HepG2 (cell line): ENCODE measurements around the gene BAIAP3. TPM values are rescaled to one million over a fixed set of nuclear protein-coding genes. Genes with fewer than 3 reads are reported as not detected.

ENCODE experiments used
- ATAC-seq: fragments of 200-7000 bp; cut with Tn5 transposase; 3 replicates; pipeline ENCODE4 v1.9.1; 2020; ENCODE audit warnings: mild to moderate bottlenecking, moderate library complexity
- BruUV-seq: library from RNA; stranded (reverse); fragments of 400-500 nt; replicated peaks from 2 replicates; lab custom pipeline; 2021; lab: Mats Ljungman, UMichigan
- CTCF ChIA-PET: fragments of 300-600 bp; formaldehyde crosslinking; extraction: SDS; loops from one replicate; lab custom pipeline; 2021; ENCODE audit warnings: low total read pairs, inconsistent platforms, low intra/inter-chr PET ratio; lab: Yijun Ruan, JAX
- POLR2A ChIA-PET: fragments of 350-600 bp; sonication (Branson Sonifier 250); formaldehyde crosslinking; loops from one replicate; lab custom pipeline; 2020; ENCODE audit warnings: antibody characterized with exemption, inconsistent platforms; lab: Yijun Ruan, JAX
- DNase-seq: peaks from one replicate; pipeline ENCODE4 v3.0.0-alpha.2; 2015; ENCODE audit warnings: low spot score
- FAIRE-seq: peaks from 3 replicates; lab custom pipeline; 2011; peaks lifted over from hg19 to GRCh38; lab: Jason Lieb, UNC
- H2AFZ ChIP-seq: one replicate; pipeline ENCODE4 v1.6.1; 2011; ENCODE audit warnings: low read length, inconsistent platforms
- H3K27ac ChIP-seq: fragments of 300-600 bp; 3 replicates; pipeline ENCODE4 v1.8.0; 2011; ENCODE audit warnings: mixed run types, mild to moderate bottlenecking, mixed read lengths, low read length, inconsistent platforms; ENCODE audit not compliant: insufficient read depth; ENCODE audit errors: extremely low read length
- H3K27me3 ChIP-seq, 2 experiments: fragments of 200-600 bp in 1 of 2; 2 replicates in 1 of 2; 3 replicates in 1 of 2; pipeline versions ENCODE4 v1.6.0 to v1.8.0; 2011; ENCODE audit warnings: low read length in 2 of 2, mild to moderate bottlenecking in 2 of 2, moderate library complexity in 2 of 2, inconsistent platforms in 1 of 2; ENCODE audit not compliant: insufficient read depth in 2 of 2, control insufficient read depth in 1 of 2
- H3K36me3 ChIP-seq, 2 experiments: fragments of 200-600 bp in 1 of 2; replicated peaks in 1 of 2; 2 replicates in 1 of 2; 3 replicates in 1 of 2; pipeline versions ENCODE4 v1.5.1 to v1.8.0; 2011; ENCODE audit warnings: low read length in 2 of 2, inconsistent platforms in 1 of 2; ENCODE audit not compliant: insufficient read depth in 2 of 2, control insufficient read depth in 1 of 2
- H3K4me1 ChIP-seq: 2 replicates; pipeline ENCODE4 v1.5.1; 2012; ENCODE audit warnings: low read length, inconsistent platforms; ENCODE audit not compliant: insufficient read depth
- H3K4me2 ChIP-seq: 2 replicates; pipeline ENCODE4 v1.6.0; 2011; ENCODE audit warnings: low read depth, low read length, inconsistent platforms
- H3K4me3 ChIP-seq, 3 experiments: fragments of 200-600 bp in 1 of 3; sonication (generic), shearing (Covaris generic) in 1 of 3; replicated peaks in 1 of 3; 2 replicates each; pipeline ENCODE4 v1.5.1; 2011 to 2016; ENCODE audit warnings: low read length in 3 of 3, inconsistent platforms in 2 of 3, low read depth in 2 of 3, mild to moderate bottlenecking in 2 of 3, control low read depth in 1 of 3, mixed read lengths in 1 of 3; ENCODE audit not compliant: insufficient read depth in 1 of 3
- H3K79me2 ChIP-seq: one replicate; pipeline ENCODE4 v1.6.1; 2011; ENCODE audit warnings: low read length, inconsistent platforms; ENCODE audit not compliant: insufficient read depth
- H3K9ac ChIP-seq: 2 replicates; pipeline ENCODE4 v1.6.0; 2011; ENCODE audit warnings: mild to moderate bottlenecking, low read depth, low read length, inconsistent platforms; ENCODE audit not compliant: insufficient read depth
- H3K9me3 ChIP-seq: 2 replicates; pipeline ENCODE4 v1.5.1; 2012; ENCODE audit warnings: mild to moderate bottlenecking, low read length
- H4K20me1 ChIP-seq: 2 replicates; pipeline ENCODE4 v1.6.0; 2011; ENCODE audit warnings: inconsistent platforms, mild to moderate bottlenecking, low read length, moderate library complexity; ENCODE audit not compliant: insufficient read depth
- EP300 ChIP-seq, 3 experiments: sonication (generic) in 1 of 3; formaldehyde crosslinking in 1 of 3; IDR thresholded peaks; 2 replicates each; pipeline versions ENCODE4 v1.5.1 to v1.6.1; 2011 to 2020; ENCODE audit warnings: low read depth in 2 of 3, low read length in 2 of 3, borderline replicate concordance in 1 of 3, improper control_type of control experiment in 1 of 3, mild to moderate bottlenecking in 1 of 3, missing genetic modification reagents in 1 of 3, moderate library complexity in 1 of 3
- HDAC2 ChIP-seq: sonication (generic); formaldehyde crosslinking; IDR thresholded peaks from 2 replicates; pipeline ENCODE4 v1.4.0; 2020; ENCODE audit warnings: missing genetic modification reagents
- HNRNPLL ChIP-seq: fragments of 200-400 bp; formaldehyde crosslinking; IDR thresholded peaks from 2 replicates; pipeline ENCODE4 v1.6.1; 2017; ENCODE audit warnings: mild to moderate bottlenecking, low read depth, low read length; ENCODE audit not compliant: poor library complexity, severe bottlenecking
- NAIF1 ChIP-seq: sonication (generic); formaldehyde crosslinking; IDR thresholded peaks from 2 replicates; pipeline ENCODE4 v1.5.0; 2020; ENCODE audit warnings: mild to moderate bottlenecking, missing genetic modification reagents, borderline replicate concordance
- RFX1 ChIP-seq: fragments of 450-650 bp; IDR thresholded peaks from 2 replicates; pipeline ENCODE4 v1.6.1; 2017
- RFX3 ChIP-seq: IDR thresholded peaks from 2 replicates; pipeline ENCODE4 v1.6.1; 2016; ENCODE audit warnings: missing biosample characterization, missing genetic modification reagents
- WGBS: methylation state at CpG from one replicate; pipeline ENCODE4 v1.1.6; 2017; ENCODE audit warnings: low lambda C conversion rate; 5-methylcytosine and 5-hydroxymethylcytosine counted together
- in situ Hi-C: cut with HindIII; loops from 2 replicates; pipeline ENCODE4 v1.10.0; 2017; ENCODE audit warnings: low pct_unique_long_range_greater_than_20kb; ENCODE audit not compliant: extremely low pct_ligation_motif_present
- intact Hi-C: fragments of 100-400 bp; cut with micrococcal nuclease; formaldehyde crosslinking; loops from one replicate; pipeline ENCODE4 v1.10.0; 2022; ENCODE audit not compliant: unreplicated experiment
- polyA plus RNA-seq, 8 experiments: library from polyadenylated mRNA; depleted of rRNA in 3 of 8; stranded (reverse) in 7 of 8; unstranded in 1 of 8; fragments of >200 nt; fragmentation: Illumina TruSeq in 4 of 8; extraction: Trizol in 4 of 8; gene quantifications; 2 replicates each; pipeline versions ENCODE4 v1.2.1 to v1.2.3, GENCODE V29; 2011 to 2016; ENCODE audit warnings: low read depth in 4 of 8, missing spikeins in 1 of 8, mixed read lengths in 1 of 8; ENCODE audit not compliant: insufficient read depth in 1 of 8
- total RNA-seq, 5 experiments: library from RNA; depleted of rRNA; stranded (reverse); fragments of >200 nt; fragmentation: Illumina TruSeq; extraction: Trizol; gene quantifications; 2 replicates each; pipeline ENCODE4 v1.2.3, GENCODE V29; 2016; ENCODE audit warnings: low read depth in 1 of 5
- TF ChIP-seq, protein P1 (sequence below): sonication (generic); formaldehyde crosslinking; IDR thresholded peaks from 2 replicates; pipeline ENCODE4 v1.4.0; 2020; ENCODE audit warnings: missing genetic modification reagents, borderline replicate concordance
- TF ChIP-seq, protein P2 (sequence below): sonication (generic); formaldehyde crosslinking; IDR thresholded peaks from 2 replicates; pipeline ENCODE4 v1.5.0; 2020; ENCODE audit warnings: mild to moderate bottlenecking, missing genetic modification reagents, moderate library complexity

The BAIAP3 gene
- total and polyA plus RNA-seq, 2 of the 13 experiments (the other 11 are each of a cell fraction or from before 2014, with no cell fraction given), result 3.2 to 5.7 TPM

DNA sequence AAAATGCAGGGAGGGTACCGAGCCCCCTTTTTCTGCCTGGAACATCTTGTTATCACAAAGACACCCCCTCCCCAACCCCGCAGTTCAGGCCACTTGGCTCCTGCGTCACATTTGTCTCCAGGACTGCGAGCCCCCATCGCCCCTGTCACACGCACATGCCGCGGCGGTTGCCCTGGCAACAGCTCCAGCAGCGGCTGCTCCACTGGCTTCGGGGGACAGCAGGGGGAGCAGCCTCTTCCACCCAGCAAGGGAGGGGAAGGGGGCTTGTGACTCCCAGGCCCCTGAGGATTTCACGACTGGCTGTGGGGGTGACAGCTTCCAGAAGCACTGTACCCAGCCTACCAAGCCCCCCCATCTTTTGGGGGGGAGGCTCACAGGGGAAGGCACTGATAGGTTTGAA is 2.6 kb downstream of the BAIAP3 start:
- FAIRE-seq, result no peak
- H3K9ac ChIP-seq, result no peak overlapping the region
- no peaks in the 10 kb centered on the region for H3K9me3 ChIP-seq
- ATAC-seq, result no peak
- DNase-seq, result no peak
- no peak overlapping the region for H3K4me2 ChIP-seq
- POLR2A ChIA-PET, result no interaction called here
- no TSS peak for BruUV-seq
- 0% methylated on average over 2 of the region's 12 CpGs for WGBS
- TF ChIP-seq, protein P1, sequence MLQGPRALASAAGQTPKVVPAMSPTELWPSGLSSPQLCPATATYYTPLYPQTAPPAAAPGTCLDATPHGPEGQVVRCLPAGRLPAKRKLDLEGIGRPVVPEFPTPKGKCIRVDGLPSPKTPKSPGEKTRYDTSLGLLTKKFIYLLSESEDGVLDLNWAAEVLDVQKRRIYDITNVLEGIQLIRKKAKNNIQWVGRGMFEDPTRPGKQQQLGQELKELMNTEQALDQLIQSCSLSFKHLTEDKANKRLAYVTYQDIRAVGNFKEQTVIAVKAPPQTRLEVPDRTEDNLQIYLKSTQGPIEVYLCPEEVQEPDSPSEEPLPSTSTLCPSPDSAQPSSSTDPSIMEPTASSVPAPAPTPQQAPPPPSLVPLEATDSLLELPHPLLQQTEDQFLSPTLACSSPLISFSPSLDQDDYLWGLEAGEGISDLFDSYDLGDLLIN (CRISPR knock-in tag), result no peak
- TF ChIP-seq HNRNPLL, result peak; percentile 99
- TF ChIP-seq, protein P2, sequence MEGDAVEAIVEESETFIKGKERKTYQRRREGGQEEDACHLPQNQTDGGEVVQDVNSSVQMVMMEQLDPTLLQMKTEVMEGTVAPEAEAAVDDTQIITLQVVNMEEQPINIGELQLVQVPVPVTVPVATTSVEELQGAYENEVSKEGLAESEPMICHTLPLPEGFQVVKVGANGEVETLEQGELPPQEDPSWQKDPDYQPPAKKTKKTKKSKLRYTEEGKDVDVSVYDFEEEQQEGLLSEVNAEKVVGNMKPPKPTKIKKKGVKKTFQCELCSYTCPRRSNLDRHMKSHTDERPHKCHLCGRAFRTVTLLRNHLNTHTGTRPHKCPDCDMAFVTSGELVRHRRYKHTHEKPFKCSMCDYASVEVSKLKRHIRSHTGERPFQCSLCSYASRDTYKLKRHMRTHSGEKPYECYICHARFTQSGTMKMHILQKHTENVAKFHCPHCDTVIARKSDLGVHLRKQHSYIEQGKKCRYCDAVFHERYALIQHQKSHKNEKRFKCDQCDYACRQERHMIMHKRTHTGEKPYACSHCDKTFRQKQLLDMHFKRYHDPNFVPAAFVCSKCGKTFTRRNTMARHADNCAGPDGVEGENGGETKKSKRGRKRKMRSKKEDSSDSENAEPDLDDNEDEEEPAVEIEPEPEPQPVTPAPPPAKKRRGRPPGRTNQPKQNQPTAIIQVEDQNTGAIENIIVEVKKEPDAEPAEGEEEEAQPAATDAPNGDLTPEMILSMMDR (CRISPR knock-in tag), result peak; percentile 32
- TF ChIP-seq RFX1, result peak; percentile 69
- TF ChIP-seq NAIF1 (CRISPR knock-in tag), result peak; percentile 83
- TF ChIP-seq RFX3 (CRISPR knock-in tag), result peak; percentile 77
- TF ChIP-seq HDAC2 (CRISPR knock-in tag), result no peak
- no peak for TF ChIP-seq EP300 (IDR thresholded peaks at IDR 0.05; ENCODE audit: low read depth in 2 of 2, low read length in 2 of 2)
- TF ChIP-seq EP300 (CRISPR knock-in tag; IDR thresholded peaks at IDR 0.05; ENCODE audit: borderline replicate concordance), result no peak
- H3K27ac ChIP-seq, result no peak overlapping the region
- H3K27me3 ChIP-seq, result peaks cover 18 to 66% of the 10 kb centered on the region in 2 experiments
- intact Hi-C loops (loop anchor here (2.0 kb wide), 1 partner anchor 77 kb away; no protein-coding TSS in a partner anchor), in situ Hi-C loops (no loop called here)
- no peaks in the 10 kb centered on the region for H3K36me3 ChIP-seq
- H2AFZ ChIP-seq, result no peak overlapping the region
- H3K79me2 ChIP-seq, result no peaks in the 10 kb centered on the region
- no peak overlapping the region for H3K4me3 ChIP-seq
- H4K20me1 ChIP-seq, result 0 out of 2 replicates have a peak, but pooled peaks cover 3% of the 10 kb centered on the region
- H3K4me1 ChIP-seq, result peaks cover 29% of the 10 kb centered on the region
- CTCF ChIA-PET, result no interaction called here
